GM10266 (cell line): Measurements from ENCODE around the gene NTM.

ENCODE experiments used
- DNase-seq: peaks from one replicate; pipeline ENCODE4 v3.0.0; 2012; ENCODE audit errors: extremely low spot score
- TF ChIP-seq, protein P1 (sequence below): IDR thresholded peaks from 2 replicates; pipeline ENCODE4 v1.5.1; 2012; ENCODE audit warnings: mild to moderate bottlenecking, low read depth; ENCODE audit not compliant: control insufficient read depth, insufficient read depth; ENCODE audit errors: missing control alignments

NTM gene

DNA sequence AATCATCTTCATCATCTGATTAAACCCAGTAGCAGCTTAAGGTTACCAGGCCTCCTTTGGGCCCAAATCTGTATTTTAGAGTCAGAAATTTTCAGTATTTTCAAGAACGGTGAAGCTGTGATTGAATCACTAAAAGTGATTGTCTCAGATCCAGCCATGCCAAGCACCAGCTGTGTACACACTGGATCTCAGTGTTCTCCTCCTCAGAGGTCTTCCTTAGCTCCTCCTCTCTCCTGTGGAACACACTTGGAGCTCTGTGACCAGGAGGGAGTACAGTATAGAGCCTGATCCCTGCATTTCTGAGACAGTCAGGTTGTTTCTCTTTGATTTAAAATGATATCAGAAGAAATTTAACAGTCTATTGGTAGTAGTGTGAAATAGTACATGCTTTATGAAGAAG is 401.1 kb downstream of the NTM start:
- no peak for DNase-seq
- TF ChIP-seq, protein P1, sequence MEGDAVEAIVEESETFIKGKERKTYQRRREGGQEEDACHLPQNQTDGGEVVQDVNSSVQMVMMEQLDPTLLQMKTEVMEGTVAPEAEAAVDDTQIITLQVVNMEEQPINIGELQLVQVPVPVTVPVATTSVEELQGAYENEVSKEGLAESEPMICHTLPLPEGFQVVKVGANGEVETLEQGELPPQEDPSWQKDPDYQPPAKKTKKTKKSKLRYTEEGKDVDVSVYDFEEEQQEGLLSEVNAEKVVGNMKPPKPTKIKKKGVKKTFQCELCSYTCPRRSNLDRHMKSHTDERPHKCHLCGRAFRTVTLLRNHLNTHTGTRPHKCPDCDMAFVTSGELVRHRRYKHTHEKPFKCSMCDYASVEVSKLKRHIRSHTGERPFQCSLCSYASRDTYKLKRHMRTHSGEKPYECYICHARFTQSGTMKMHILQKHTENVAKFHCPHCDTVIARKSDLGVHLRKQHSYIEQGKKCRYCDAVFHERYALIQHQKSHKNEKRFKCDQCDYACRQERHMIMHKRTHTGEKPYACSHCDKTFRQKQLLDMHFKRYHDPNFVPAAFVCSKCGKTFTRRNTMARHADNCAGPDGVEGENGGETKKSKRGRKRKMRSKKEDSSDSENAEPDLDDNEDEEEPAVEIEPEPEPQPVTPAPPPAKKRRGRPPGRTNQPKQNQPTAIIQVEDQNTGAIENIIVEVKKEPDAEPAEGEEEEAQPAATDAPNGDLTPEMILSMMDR = no peak

DNA sequence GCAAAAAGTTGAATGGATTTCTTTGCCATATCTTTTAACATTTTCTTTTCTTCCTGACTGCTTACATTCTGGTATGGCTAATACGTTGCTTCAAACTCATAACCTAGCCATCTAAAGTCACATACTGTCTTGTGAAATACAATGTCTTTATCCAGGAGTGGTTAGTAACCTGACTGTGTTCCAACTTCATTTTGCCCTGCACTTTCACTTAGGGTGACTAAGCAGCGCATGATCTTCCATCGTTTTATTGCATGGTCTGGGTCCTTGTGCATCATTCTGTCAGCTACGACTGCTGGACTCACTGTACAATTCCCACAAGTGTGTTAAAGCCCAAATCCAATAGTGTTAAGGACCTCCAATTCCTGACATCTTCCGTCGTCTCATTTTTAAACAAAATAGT is 403.2 kb downstream of the NTM start:
- DNase-seq = no peak
- TF ChIP-seq, protein P1 = no peak

DNA sequence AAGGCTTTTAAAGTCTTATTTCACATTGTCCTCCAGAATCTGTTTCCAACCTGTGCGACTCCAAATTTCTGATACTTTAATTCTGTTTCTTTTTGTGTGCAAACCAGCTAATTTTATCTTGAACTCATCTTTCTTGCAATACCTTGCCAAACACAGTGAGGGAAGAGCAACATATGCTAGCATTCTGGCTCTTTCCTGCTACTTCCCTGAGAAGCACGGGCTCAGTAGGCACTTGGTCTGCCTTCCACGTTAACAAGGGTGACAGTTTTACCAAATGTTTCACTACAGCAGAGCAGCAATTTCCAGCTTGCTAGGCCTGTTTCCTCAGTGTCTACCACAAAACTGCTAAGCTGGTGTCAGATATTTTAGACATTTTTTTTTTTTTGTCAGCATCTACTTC is 405.8 kb downstream of the NTM start:
- no peak for DNase-seq
- TF ChIP-seq, protein P1 = no peak

DNA sequence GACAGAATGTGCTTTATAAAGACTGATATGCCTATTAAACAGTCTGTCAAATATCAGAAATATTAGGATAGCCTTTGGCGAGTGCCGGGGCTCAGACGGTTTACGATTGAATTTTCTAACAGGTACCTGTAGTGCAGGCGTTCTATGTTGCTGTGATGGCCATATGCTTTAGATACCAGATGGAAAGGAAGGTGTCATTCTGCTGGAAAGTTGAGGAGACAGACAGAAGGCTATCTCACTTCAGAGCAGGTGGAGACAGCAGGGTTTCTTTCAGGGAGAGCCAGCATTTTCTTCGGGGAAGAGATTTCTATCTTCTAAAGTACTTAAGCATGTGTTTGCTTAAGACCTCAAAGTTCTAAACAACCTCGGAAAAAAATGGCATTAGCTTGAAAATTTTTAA is 415.4 kb downstream of the NTM start:
- TF ChIP-seq, protein P1 = no peak
- no peak for DNase-seq

DNA sequence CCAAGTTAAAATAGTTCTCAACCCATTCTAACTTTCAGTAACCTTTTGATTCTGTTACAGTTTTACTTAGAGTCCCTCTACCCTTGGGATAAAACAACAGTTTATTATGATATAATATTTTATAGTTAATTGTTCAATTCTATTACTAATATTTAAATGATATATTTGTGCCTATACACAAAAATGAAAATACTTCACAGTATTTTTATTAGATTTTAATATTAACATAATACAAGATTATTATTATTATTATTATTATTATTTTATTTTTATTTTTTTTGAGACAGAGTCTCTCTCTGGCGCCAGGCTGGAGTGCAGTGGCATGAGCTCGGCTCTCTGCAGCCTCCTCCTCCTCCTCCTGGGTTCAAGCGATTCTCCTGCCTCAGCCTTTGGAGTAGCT is 416.7 kb downstream of the NTM start:
- TF ChIP-seq, protein P1 = no peak
- no peak for DNase-seq

DNA sequence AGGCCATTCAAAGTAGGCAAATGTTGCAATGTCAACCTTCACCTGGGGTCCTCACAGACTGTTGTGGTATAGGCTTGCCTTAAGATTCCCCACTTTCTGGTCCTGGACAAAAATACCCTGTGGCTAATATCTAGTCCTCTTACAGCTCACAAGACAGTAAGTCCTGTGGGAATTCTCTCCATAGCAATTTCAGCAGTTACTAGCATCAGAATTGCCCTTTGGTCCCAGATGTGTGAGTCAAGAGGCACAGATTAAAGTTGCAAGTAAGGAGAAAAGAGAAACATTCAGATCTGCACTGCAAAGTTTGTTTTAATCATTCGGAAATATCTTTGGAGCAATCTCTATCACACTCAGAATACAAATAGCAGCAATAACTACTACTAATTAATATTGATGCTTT is 420.2 kb downstream of the NTM start:
- TF ChIP-seq, protein P1 = no peak
- DNase-seq = no peak

DNA sequence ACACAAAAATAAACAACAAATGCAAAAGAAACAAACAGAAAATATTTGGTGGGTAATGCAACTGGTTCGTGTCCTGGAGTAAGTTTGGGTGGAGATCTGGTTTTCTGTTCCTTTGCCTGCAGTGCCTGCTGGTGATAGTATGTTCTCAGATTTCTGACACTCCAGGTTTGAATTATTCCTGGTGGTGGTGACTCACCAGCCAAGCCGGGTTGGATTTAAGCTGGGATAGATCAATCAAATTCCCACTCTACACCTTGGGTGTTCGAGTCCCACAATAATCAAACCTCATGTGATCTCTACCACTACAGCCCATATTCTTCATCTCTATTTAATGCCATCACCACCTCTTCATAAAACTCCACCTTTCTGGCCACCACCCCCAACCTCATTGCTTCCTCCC is 421.8 kb downstream of the NTM start:
- TF ChIP-seq, protein P1 = no peak
- no peak for DNase-seq
